Coronary artery (tissue), 2 donors: ENCODE results near the gene MLLT6.
A peak's percentile ranks its signal among the peaks of the same experiment; 100 is the strongest.

Experiments
- DNase-seq: peaks from one replicate; pipeline ENCODE4 v3.0.0-alpha.2; 2017; ENCODE audit warnings: low spot score
- H3K27ac ChIP-seq, 2 donors: fragments of 200-600 bp; sonication (generic); one replicate each; pipeline ENCODE4 v1.5.1; 2016 to 2019
- H3K4me3 ChIP-seq: fragments of 200-600 bp; sonication (generic); 2 replicates; pipeline ENCODE4 v1.5.1; 2016; ENCODE audit warnings: mild to moderate bottlenecking, moderate library complexity
- CTCF ChIP-seq: fragments of 200-600 bp; sonication (generic); IDR thresholded peaks from one replicate; pipeline ENCODE4 v1.5.1; 2019; ENCODE audit warnings: antibody characterized with exemption

Gene MLLT6

GRCh38 chr17:38660097-38661025, 44.7 kb upstream of the MLLT6 start:
- TF ChIP-seq CTCF, result no peak
- H3K4me3 ChIP-seq, result no peak overlapping the region
- DNase-seq, result no peak
- no peak overlapping the region for H3K27ac ChIP-seq

GRCh38 chr17:38663125-38663751, 41.8 kb upstream of the MLLT6 start:
- DNase-seq, result no peak
- no peak overlapping the region for H3K27ac ChIP-seq
- no peak for TF ChIP-seq CTCF
- H3K4me3 ChIP-seq, result no peak overlapping the region

- Histone ChIP-seq H3K4me3 (no peak overlapping the region), H3K27ac (no peak overlapping the region)
- no peak for DNase-seq
- TF ChIP-seq CTCF, result no peak
Measured at GRCh38 chr17:38663964-38664644, 41.0 kb upstream of the MLLT6 start.

- peak; percentile 96 for TF ChIP-seq CTCF
- H3K4me3 ChIP-seq, result no peak overlapping the region
- no peak for DNase-seq
- H3K27ac ChIP-seq, result no peak overlapping the region
Measured at GRCh38 chr17:38667099-38667786, 37.8 kb upstream of the MLLT6 start.

GRCh38 chr17:38667787-38668122, 37.3 kb upstream of the MLLT6 start:
- Histone ChIP-seq H3K4me3 (no peak overlapping the region), H3K27ac (no peak overlapping the region)
- TF ChIP-seq CTCF, result no peak
- DNase-seq, result no peak

- no peak for DNase-seq
- TF ChIP-seq CTCF, result no peak
- Histone ChIP-seq H3K27ac (no peak overlapping the region), H3K4me3 (no peak overlapping the region)
Measured at GRCh38 chr17:38669520-38669919, 35.6 kb upstream of the MLLT6 start.
